ENCODE measurements around the gene TOLLIP.
A peak's percentile ranks its signal among the peaks of the same experiment; 100 is the strongest.
"Not testable (repeated sequence)": the region's sequence is repeated elsewhere in the genome, so short reads cannot be mapped to it uniquely, and the experiment has no call there.

TOLLIP gene

DNA sequence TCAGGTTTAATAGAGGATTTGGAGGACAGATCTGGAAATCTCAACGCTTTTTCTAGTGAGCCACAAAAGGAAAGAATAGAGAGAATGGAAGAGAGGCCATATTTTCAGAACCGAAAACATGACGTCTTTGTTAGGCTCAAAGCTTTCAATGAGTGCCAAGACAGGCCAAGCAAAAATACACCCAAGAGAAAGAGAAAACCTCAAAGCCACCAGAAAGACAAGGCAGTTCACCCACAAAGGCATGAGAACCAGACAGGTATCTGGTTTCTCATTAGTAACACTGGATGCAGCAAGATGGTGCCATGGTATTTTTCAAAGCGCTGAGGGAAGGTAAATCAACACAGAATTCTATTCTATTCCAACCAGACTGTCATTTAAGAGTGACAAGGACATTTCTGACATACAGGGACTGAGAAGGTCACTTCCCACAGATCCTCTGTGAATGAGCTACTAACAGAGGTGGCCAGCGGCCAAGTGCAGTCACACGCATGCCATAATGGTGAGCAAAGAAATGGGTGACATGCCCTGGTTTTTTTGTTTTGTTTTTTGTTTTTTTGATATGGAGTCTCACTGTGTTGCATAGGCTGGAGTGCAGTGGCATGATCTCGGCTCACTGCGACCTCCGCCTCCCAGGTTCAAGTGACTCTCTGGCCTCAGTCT lies 41.9 kb downstream of the TOLLIP start:
- DNase-seq (ENCODE audit: low read depth in 1 of 2, low spot score in 1 of 2) = no peak

DNA sequence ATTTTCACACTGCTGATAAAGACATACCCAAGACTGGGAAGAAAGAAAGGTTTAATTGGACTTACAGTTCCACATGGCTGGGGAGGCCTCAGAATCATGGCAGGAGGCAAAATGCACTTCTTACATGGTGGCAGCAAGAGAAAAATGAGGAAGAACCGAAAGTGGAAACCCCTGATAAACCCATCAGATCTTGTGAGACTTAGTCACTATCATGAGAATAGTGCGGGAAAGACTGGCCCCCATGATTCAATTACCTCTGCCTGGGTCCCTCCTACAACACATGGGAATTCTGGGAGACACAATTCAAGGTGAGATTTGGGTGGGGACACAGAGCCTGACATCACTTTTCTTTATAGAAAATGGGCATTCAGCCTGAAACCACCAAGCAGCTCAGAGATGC lies 42.5 kb downstream of the TOLLIP start:
- not testable (repeated sequence) for DNase-seq (ENCODE audit: low read depth in 1 of 2, low spot score in 1 of 2)

GRCh38 chr11:1265480-1265879 lies 44.0 kb downstream of the TOLLIP start:
- not testable (repeated sequence) for DNase-seq (ENCODE audit: low read depth in 1 of 2, low spot score in 1 of 2)

- DNase-seq (ENCODE audit: low read depth in 1 of 2, low spot score in 1 of 2) = peak in 1 of 2 donors; percentile 53
Observed at GRCh38 chr11:1264444-1264843, 45.0 kb downstream of the TOLLIP start.

DNA sequence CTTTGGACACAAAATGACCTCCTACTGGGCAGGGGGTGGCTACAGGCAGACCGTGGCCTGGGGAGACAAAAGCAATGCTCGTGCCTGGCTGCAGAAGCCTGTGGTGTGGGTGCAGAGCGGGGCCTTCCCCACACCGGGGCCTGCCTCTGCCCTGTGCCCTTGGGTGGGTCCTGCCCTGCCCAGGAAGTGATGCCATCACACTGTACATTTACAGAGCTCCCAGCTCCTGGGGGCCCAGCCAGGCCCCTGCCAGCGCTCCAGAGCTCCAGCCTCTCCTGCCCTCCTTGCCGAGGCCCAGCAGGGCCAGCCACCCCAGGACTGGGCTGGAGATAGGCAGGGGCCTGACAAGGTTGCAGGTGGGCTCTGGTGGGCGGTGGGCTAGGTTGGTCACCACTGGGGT lies 46.4 kb downstream of the TOLLIP start:
- no peak for DNase-seq (ENCODE audit: low read depth in 1 of 2, low spot score in 1 of 2)

DNA sequence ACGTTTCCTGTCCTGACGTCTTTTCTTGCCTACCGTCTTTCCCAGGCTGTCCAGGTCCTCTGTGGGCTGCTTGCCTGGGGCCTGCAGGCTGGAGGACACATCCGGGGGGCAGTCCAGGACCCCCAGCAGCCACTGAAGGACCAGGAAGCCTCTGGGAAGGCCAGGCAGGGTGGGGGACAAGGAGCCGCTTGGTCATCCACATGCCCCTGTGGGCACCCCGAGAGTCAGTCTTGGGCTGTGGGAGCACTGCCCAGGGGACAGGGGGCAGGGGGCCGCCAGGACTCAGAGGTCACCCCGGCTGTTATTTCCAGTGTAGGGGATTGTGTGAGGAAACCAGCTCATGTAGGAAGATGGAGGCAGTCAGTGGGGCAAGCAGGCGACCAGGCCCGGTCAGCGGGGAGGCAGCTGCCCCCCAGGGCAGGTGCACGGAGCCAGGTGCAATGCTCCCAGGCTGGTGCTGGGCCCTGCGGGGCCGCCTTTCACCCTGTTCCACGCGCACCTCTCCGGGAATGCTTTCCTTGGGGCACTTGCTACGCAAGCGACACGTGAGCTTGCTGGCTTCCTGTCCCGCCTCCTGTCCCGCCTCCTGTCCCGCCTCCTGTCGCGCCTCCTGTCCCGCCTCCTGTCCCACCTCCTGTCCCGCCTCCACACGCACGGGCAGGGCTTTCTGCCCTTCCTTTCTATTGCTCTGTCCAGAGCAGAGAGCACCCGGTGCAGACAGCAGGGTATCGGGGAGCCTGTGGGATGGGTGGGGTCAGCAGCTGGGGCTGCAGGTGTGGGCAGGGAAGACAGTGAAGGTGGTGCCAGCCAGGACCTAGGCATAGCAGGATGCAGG lies 47.0 kb downstream of the TOLLIP start:
- DNase-seq (ENCODE audit: low read depth in 1 of 2, low spot score in 1 of 2) = peak; percentile 76 to 85

- no peak for DNase-seq (ENCODE audit: low read depth in 1 of 2, low spot score in 1 of 2)
Observed at GRCh38 chr11:1261241-1262071, 48.0 kb downstream of the TOLLIP start.

DNA sequence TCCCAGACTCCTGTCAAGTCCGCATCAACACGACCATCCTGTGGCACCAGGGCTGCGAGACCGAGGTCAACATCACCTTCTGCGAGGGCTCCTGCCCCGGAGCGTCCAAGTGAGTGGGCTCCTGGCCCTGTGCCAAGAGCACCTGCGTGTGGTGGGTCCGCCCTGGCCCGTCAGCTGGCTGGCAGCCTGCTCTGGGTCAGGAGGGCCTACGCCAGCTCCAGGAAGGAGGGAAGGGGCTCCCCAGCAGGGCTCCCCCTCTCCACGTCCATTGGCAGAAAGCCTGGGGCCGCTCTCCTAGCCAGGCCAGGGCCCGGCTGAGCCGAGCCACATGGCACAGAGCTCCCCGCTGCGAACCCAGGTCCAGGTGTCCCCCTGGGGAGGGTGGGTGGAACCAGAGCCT lies 48.8 kb downstream of the TOLLIP start:
- DNase-seq (ENCODE audit: low read depth in 1 of 2, low spot score in 1 of 2) = no peak

DNA sequence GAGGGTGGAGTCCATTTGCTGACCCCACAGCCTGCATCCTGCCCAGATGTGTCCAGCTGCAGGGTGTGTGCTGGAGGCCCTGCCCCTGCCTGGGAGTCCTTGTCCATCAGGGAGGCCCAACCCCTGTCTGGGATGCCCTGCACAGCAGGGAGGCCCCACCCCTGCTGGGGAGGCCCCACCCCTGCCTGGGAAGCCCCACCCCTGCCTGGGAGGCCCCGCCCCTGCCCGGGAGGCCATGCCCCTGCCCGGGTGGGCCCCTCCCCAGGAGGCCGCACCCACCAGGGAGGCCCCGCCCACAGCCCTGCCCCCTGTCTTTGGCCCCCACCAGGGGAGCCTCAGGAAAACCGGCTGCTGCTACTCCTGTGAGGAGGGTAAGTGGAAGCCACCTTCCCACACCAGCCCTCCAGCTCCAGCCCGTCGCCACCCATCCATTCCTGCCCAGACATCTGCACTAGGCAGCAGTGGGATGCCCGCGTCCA lies 49.4 kb downstream of the TOLLIP start:
- DNase-seq (ENCODE audit: low read depth in 1 of 2, low spot score in 1 of 2) = peak; percentile 18 to 38

- DNase-seq (ENCODE audit: low read depth in 1 of 2, low spot score in 1 of 2) = no peak
Observed at GRCh38 chr11:1259561-1259960, 49.9 kb downstream of the TOLLIP start.

- no peak for DNase-seq (ENCODE audit: low read depth in 1 of 2, low spot score in 1 of 2)
Observed at GRCh38 chr11:1259076-1259461, 50.4 kb downstream of the TOLLIP start.

- no peak for DNase-seq (ENCODE audit: low read depth in 1 of 2, low spot score in 1 of 2)
Observed at GRCh38 chr11:1258401-1259075, 50.9 kb downstream of the TOLLIP start.

DNA sequence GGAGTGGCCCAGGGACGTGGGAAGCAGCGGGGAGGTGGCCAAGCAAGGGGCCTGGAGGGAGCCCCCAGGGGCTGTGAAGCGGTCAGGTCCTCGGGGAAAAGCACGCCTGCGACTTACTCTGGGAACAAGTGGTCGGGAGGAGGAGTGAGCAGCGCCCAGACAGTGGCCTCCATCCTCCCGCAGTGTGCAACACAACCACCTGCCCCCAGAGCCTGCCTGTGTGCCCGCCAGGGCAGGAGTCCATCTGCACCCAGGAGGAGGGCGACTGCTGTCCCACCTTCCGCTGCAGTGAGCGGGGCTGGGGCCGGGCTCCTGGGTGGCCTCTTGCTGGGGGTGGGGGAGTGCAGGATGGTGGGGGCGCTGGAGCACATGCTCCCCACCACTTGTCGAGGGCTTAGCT lies 51.5 kb downstream of the TOLLIP start:
- DNase-seq (ENCODE audit: low read depth in 1 of 2, low spot score in 1 of 2) = no peak

DNA sequence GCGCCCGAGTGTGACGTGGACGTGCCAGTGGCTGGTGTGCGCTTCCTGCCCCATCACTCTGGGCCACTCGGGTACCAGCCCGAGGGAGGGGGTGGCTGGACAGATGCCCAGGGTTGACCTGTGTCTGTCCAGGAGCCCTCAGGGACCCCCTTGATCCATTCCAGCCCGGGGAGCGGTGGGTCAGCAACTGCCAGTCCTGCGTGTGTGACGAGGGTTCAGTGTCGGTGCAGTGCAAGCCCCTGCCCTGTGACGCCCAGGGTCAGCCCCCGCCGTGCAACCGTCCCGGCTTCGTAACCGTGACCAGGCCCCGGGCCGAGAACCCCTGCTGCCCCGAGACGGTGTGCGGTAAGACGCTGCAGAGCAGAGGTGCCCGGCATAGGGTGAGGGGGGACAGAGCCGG lies 52.1 kb downstream of the TOLLIP start:
- no peak for DNase-seq (ENCODE audit: low read depth in 1 of 2, low spot score in 1 of 2)

DNA sequence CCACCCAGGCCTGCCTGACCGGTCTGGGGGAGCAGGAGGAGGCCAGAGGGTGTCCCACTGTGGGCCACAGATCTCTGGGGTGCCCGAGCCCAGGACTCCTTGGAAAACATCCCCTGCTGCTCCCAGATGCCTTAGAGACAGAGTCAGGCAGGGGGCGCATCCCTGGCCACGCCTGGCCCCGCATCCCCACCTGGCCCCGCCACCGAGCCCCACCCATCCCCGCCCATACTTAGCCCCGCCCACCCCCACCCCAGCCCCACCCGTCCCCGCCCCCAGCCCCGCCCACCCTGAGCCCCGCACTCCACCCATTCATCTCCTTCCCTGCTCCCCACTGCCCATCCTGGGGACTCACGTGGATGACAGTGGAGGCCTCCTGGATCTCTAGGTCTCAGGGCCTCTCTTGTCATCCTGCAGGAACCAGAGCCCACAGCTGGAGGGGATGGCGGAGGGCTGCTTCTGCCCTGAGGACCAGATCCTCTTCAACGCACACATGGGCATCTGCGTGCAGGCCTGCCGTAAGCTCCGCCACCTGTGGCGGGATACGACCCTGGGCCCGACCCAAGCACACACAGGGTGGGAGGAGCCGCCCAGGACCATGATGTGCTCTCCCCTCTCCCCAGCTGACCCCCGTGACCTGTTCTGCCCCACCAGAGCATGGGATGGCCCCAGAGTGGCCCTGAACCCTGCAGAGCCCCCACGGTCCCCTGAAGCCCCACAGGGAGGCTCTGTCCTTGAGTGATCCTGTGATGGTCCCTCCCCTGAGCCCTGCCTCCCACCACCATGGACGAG lies 53.0 kb downstream of the TOLLIP start:
- no peak for DNase-seq (ENCODE audit: low read depth in 1 of 2, low spot score in 1 of 2)

DNA sequence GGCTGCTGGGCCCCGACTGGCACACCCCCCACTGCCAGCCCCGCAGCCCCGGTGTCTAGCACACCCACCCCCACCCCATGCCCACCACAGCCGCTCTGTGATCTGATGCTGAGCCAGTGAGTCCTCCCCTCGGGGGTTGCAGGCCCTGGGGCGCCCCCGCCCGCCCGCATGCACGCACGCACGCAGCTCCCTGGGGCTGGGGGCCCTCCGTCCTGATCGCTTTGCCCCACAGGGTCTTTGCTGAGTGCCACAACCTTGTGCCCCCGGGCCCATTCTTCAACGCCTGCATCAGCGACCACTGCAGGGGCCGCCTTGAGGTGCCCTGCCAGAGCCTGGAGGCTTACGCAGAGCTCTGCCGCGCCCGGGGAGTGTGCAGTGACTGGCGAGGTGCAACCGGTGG lies 54.3 kb downstream of the TOLLIP start:
- no peak for DNase-seq (ENCODE audit: low read depth in 1 of 2, low spot score in 1 of 2)

- DNase-seq (ENCODE audit: low read depth in 1 of 2, low spot score in 1 of 2) = no peak
Observed at GRCh38 chr11:1254733-1255132, 54.7 kb downstream of the TOLLIP start.

GRCh38 chr11:1254086-1254648 lies 55.3 kb downstream of the TOLLIP start:
- no peak for DNase-seq (ENCODE audit: low read depth in 1 of 2, low spot score in 1 of 2)

DNA sequence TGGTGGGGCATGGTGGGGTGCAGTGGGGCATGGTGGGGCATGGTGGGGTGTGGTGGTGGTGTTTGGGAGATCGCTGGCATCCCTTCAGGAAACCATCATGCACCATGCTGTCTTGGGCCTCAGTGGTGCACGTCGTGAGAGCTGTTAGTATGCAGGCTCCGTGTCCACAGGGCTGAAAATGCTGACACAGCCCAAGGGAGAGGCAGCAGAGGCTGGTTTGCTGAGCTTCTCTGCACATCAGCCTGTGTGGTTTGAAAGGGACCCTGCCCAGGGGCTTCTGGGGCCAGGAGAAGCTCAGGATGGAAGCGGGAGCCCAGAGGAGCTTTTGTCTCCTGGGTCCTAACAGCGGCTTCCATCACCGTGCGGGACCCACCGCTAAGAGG lies 56.3 kb downstream of the TOLLIP start:
- no peak for DNase-seq (ENCODE audit: low read depth in 1 of 2, low spot score in 1 of 2)

Data from activated CD4-positive, alpha-beta T cell treated with anti-CD3 and anti-CD28 coated beads, Interleukin-2, amount 50 U/mL, for 24 hours (primary cell).